Right kidney (tissue), 1 donor: ENCODE results near the gene WNT9B.

Source experiments
- DNase-seq: peaks from one replicate; pipeline ENCODE4 v3.0.0-alpha.2; 2016

WNT9B gene

DNA sequence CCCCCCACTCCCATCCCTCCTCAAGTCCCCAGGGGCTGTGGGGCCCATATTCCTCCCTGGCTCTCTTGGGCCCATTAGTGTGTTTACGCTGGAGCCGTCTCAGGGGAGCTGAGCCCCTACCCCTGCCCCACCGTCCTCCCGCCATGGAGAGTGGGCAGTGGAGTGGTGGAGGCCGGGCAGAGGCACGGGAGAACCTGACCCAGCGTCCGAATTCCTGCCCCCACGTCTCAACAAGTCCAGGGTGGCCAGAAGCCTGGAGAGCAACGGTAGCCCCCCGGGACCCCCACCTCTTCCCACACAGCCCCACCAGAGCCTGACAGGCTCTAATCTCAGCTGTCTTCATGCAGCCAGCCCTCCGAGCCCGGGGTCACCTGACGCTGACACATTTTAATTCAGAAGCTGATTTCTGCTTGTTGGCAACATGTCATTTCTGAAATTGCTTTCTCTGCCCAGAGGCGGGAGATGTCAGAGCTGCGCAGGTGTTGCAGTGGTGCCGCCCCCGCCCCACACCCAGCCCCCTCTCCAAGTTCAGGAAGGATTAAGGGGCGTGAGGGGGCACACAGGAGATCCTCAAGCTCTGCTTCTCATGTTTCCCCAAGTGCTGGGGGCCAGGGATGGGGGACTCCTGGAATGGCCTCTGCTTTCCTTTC, 32.6 kb downstream of the WNT9B start:
- no peak for DNase-seq

DNA sequence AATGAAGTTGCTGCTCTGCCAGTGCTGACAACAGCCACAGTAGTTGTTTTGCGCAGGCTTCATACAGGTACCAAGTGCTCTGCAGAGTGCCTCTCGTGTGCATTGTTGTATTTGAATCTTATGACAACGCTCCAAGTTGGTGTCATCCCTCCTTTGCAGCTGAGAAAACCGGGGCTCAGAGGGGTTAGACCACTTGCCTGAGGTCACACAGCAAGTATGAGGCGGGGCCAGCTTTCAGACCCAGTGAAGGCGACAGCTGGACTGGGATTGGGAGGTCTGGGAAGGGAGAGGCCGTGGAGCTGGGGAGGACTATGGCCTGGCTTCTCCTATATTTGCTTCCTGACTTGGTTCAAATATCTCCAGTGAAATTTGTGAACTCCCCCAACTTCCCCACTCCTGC, 33.2 kb downstream of the WNT9B start:
- DNase-seq = no peak

DNA sequence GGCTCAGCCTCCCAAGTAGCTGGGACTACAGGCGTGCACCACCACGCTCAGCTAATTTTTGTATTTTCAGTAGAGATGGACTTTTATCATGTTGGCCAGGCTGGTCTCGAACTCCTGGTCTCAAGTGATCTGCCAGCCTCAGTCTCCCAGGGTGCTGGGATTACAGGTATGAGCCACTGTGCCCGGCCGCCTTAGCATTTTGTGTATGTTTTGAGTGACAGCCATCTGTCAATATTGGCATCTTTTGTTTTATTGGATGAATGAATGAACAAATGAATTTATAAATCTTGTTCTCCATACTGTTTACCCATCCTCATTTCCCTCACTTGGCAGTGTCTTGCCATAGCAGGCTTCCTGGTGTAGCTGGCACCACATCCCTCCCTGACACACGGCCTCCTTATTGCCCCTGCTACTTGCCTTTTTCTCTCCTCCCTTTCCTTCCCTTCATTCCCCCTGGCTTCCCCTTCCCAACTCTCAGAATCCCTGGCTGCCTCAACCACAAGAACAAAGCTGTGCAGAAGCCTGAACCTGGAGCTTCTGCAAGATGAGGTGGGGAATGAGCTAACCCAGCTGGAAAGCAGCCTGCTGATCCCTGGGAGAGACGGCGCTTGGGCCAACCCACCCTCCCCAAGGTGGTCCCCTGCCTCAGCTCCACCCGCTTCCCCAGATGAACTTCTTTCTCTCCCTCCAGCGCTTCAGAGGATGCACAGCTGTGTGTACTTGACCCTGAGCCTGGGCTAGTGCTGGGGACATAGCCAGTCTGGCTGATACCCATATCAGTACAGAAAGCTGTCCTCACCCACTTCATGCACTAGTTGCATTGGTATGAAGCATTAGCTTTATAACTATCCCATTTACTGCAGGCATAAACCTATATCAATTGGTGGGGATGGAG, 34.3 kb downstream of the WNT9B start:
- no peak for DNase-seq

DNA sequence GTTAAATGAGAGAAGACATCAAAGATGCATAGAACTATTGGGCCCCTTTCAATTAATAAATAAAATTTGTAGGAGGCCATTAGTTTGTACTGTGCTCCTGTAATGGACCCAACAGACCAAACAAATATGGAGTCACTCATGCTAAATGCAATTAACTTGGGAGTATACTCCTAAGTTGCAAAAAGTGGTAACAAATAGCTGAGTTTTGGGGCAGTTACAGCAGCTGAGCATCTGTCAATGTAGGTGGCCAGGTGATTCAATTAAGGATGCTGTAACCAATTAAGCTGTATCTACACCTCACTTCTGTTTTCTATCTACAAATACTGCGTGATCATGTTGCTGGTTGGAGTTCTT, 34.9 kb downstream of the WNT9B start:
- no peak for DNase-seq

DNA sequence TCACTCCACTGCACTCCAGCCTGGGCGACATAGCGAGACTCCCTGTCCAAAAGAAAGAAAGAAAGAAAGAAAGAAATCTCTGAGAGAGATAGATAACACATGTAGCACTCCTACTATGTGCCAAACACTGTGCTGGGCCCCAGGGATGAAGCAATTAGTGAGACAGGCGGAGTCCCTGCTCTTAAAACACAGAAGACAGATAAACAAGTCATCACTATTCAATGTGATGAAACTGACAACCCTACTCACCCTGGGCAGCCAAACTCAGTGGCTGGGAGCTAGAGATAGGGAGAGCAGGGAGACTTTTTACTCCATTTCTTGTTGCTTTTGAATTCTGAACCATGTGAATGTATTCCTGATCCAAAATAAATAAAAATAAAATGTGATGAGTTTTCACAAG, 36.3 kb downstream of the WNT9B start:
- no peak for DNase-seq

DNA sequence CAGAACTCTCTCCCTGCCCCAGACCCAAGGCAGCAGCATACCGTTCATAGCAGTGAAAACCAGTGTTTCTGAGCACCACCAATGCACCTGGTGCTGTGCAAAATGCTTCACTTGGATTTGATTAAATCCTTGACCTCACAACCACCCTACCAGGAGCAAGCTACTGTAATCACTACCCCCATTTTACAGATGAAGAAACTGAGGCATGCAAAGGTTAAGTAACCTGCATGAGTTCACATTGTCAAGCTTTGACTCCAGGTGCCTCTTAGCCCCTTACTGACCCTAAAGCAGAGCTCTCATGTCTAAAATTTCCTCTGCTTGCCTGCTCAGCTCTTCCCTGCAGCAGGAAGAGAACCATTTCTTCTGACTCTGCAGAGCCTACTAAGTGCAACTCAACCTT, 37.3 kb downstream of the WNT9B start:
- DNase-seq = no peak

DNA sequence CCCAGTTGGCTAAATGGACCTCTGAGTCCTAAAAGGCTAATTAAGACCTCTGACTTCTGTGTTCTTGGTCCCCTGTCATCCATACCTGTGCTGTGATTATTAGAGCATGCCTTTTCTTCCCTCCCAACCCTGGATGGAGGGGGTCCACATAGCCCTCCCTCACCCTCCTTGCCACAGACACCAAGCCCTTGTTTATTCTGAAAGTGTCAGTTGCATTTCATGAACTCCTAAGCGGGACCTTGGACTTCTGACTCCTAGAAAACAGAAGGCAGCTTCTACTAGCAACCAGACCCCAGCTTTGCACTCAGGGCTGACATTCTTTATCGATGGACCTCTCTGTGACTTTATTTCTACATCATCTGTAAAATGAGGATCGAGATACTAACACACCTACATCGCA, 38.1 kb downstream of the WNT9B start:
- no peak for DNase-seq

DNA sequence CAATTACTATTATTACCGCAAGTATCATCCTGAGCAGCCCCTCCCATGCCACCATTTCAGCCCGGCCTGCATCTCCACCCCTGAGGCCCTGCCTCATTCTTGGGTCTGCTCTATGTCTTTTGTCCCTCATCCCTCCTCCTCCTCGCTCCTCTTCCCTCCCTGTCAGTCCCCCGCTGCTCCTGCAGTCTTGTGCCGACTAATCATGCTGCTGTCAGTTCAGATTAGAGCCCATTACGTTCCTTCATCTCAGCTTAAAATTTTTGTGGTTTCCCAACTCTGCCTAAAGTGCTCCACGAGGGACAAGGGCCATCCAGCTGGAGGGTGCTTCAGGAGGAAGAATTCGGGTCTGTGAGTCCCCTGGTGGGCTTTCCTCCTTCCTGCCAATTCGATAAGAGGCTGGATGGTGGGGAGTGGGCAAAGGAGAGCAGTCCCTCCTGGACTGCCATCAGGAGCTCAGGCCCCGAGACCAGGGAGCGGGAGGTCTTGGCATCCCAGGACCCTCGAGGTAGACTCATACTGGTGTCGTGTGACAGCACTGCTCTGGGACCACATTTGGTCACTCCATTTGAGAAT, 38.7 kb downstream of the WNT9B start:
- no peak for DNase-seq

DNA sequence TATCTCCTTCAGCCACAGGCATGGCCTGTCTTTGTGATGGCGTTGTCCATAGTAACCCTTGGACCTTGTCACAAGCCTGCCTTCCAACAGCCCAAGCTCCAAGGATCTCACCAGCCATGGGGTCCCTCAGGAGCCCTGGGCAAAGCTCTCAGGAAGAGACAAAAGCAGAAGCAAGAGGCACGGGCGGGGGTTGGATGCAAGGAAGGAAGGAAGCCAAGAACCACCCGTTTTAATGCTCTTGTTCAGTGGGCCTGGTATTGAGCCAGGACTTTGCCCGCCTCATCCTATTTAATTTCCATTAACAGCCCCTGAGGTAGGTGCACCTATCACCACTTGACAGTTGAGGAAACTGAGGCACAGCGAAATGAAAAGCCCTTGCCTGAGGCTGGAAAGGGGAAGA, 39.3 kb downstream of the WNT9B start:
- DNase-seq = no peak

DNA sequence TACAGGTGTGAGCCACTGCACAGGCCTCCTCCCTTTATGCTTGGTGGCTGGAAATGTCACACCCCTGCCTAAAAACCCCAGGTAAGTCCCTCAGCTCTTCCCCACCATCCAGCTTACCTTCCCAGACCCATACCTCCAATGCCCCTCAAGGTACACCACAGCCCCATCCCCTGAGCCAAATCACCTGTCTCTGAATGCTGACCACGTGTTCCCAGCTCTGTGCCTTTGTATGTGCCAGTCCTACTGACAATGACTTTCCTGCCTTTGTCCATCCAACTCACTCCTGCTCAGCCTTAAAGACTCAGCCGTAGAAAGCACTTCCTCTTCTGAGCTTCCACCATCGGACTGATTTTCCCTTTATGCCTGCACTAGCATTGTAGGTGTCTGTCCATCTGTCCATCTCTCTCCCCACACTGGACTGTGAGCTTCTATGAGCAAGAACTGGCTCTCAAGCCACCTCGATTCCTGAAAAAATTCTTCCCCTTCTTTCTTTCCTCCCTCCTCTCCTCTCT, 40.9 kb downstream of the WNT9B start:
- no peak for DNase-seq

DNA sequence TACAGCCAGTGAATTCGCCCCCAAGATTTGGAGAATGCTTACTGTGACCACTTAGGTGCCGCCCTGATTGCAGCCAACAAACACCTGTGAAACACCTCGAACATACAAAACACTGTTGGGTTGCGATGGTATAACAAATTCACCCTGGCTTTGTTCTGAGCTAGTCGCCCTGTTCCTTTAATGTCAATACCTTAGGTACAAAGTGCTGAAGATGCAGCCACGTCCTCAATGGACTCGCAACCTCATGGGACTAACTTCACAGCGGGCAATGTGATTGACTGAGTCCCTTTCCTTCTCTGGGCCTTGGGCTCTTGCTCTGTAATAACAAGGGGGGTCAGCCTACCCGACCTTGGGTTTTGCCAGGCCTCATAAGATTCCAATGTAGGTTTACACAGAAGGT, 42.6 kb downstream of the WNT9B start:
- no peak for DNase-seq

DNA sequence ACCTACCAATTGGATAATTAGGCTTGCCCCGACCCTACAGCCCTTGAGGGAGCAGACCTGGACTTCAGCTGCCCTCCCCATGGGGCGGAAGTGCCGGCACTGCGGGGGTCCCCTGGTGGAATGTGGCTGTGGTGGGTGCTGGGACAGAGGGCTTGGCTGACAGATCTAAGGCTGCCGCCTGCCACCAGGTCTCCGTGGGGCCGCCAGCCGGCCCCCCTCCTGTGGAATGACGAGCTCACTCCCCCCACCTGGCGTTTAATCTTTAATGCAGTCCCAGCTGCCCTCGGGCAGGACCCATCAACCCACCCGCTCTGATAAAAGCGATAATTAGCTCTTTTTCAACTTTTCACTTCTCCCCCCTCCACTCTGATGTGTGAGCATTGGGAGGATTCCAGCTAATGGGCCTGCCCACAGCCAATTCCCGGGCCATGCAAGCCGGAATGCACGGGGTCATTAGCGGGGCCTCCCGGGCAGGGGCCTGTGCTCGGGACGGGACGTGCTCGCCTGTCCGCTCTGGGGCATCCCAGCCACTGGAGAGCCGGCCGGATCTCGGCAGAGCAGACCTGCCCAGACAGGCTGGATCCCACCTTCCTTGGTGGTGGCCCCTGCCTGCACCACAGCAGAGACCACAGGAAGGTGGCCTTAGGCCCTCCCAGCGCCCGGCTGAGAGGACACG, 43.2 kb downstream of the WNT9B start:
- peak; percentile 62 for DNase-seq

DNA sequence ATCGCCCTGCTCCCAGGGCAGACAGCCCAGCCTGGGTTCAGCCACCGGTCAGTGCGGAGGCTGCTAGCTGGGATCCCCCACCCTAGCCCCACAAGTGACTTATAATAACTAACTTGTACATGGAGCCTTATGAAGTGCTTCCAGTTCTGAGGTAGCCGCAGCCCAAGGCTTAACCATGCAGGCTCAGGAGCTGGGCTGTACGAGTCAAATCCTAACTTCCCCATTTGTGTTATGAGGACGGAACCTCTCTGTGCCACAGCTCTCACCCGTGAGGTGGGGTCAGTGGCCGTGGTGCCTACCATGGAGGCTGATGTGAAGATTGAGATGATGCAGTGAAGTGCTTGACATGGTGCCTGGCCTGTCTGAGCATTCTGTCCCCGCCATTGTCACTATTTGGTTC, 43.8 kb downstream of the WNT9B start:
- no peak for DNase-seq

DNA sequence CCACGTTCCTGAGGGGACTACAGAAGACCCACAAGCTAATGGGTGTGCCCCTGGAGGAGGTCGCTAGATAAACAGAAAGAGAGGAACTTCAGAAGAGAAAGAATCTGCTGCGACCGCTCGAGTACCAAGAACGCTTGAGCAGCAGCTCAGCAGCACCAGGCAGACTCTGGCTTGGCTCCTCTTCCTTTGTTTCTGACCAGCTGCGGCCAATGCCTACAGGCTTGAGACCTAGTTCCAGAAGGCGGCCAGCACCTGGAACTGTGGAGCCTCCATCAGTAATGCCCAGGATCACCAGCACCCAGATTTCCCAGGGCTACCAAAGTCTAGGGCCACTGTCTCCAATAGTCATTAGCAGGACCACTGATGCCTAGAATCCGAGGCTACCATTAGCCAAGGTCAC, 45.6 kb downstream of the WNT9B start:
- no peak for DNase-seq

DNA sequence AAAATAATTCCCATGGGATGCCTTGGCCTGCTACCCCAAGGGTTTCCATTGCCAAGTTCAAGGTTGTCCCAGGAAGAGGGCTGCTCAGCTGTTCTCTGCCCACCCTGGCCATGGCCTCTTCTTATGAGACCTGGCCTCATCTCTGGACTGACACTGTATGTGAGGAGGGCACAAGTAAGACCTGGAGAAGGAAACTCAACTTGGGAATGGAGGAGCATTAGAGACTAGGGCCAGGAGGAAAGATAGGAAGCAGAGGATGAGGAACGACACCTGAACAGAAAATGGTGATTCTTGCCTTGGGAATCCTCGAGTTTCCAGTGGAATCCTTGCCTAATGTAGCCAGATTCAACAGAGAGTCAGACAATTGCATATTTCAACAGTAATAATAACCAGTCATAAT, 47.0 kb downstream of the WNT9B start:
- no peak for DNase-seq

DNA sequence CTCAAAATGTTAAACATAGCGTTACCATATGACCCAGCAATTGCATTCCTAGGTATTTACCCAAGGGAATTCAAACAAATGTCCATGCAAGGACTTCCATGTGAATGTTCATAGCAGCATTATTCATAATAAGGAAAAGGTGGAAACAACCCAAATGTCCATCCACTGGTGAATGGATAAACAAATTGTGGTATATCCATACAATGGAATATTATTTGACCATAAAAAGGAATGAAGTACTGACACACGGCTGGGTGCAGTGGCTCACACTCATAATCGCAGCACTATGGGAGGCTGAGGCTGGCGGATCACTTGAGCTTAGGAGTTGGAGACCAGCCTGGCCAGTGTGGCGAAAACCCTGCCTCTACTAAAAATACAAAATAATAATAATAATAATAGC, 47.5 kb downstream of the WNT9B start:
- DNase-seq = no peak

DNA sequence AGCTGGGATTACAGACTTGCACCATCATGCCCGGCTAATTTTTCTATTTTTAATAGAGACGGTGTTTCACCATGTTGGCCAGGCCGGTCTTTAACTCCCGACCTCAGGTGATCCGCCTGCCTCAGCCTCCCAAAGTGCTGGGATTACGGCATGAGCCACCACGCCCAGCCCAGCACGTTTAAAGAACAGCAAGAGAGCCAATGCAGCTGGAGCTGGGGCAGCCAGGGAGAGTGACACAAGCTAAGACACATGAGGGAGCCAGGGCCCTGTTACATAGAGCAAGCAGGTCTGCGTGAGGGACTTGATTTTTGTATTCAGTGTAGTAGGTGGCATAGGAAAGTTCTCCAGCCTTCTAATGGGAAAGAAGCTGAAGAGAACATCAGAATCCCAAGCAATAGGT, 49.9 kb downstream of the WNT9B start:
- no peak for DNase-seq

DNA sequence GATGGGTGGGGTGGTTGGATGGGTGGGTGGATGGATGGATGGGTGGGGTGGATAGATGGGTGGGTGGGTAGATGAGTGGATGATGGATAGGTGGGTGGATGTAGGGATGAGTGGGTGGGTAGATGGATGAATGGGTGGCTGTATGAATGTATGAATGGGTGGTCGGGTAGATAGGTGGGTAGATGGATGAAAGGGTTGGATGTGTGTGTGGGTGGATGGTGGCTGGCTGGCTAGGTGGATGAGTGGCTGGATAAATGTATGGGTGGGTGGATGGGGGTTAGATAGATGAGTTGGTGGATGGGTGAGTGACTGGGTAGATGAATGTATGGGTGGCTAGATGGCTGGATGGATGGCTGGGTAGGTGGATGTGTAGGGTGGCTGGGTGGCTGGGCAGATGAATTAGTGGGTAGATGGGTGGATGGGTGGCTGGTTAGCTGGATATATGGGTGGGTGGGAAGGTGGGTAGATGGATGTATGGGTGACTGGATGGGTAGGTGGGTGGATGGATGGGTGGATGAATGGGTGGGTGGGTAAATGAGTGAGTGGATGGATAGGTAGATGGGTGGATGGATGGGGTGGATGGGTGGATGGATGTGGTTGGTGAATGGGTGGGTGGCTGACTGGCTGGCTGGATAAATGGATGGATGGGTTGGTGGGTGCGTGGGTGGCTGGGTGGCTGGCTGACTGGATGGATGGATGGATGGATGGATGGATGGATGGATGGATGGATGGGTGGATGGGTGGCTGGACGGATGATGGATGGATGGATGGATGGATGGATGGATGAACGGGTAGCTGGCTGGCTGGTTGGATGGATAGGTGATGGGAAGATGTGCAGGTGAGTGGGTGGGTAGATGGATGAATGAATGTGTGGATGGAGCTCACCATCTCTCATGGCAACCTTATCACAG, 52.6 kb downstream of the WNT9B start:
- DNase-seq = no peak

DNA sequence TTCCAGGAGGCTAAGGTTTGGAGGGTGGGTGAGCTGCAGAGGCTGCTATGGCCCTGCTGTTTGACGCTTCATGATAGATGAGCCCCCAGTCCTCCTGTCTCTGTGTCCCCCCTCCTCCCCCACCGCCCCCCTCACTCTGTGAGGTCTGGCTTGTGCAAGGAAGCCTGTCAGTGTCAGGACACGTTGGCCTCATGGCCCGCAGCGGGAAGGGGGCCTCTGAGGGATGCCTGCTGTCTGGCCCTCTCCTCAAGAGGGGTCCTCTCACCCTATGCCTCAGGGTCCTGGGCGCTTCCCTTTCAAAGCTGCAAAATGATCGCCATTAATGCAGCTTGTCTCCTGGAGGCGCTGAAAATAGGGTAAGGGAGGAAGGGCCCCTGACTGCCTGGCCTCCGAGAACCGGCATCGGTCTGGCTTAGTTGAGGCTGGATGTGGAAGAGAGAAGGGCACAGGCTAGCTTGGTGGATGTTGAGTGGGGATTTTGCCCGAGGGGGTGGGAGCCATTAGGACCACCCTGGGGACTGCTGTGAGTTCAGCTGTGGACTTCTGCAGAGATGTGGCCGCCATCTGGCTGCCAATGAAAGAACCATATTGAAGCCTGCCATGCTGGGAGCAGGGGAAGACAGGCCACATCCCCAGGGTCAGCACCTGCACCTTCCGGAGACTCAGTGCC, 56.8 kb downstream of the WNT9B start:
- no peak for DNase-seq

DNA sequence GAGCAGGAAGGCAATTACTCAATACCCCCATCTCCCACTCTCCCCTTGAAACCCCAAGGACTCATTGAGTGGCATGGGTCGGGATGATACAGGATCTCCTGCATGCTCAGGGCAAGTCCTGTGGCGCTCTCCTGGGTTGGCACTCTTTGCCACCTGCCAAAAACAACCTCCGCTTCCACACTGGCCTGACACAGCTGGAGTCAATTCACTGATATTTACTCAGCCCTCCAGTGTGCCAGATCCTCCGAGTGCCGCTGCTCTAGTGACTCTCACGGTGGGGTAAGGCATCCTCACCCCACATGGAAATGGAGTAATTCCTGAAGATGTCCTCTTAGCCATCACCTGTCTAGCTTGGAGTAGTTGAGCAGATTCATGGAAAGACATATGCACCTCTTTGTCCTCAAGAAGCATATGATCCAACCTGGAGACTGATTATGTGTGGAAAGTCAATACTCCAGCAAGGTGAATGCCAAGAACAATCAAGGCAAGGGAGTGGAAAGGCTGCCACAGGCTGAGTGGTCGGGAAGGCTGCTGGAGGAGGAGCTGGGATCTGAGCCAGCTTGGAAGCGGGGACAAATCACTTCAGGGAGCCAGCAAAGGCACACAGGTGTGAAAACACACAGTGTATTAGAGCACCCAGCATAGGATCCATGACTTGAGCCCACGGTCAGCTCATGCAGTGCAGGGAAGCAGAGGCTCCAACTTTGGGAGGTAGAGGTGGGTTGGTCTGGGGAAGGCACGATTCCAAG, 59.0 kb downstream of the WNT9B start:
- DNase-seq = no peak

DNA sequence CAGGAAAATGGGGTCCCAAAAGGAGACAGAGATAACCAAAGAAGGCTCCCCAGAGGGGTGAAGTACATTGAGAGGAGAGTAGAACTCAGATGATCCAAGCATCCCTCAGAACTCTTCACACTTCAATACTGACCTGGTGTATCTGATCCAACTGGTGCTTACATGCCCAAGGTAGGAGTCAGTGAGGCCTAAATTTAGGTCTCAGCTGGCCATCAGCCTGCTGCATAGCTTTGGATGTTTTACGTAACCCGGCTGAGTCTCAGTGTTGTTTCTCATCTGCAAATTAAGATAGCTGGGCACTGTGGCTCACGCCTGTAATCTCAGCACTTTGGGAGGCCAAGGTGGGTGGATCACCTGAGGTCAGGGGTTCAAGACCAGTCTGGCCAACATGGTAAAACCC, 59.9 kb downstream of the WNT9B start:
- no peak for DNase-seq
